Ecto neural progenitor cell (in vitro differentiated cells): ENCODE measurements around the gene AEBP2.
"Not testable (repeated sequence)": the region's sequence is repeated elsewhere in the genome, so short reads cannot be mapped to it uniquely, and the experiment has no call there.

Experiments used
- DNase-seq: peaks from one replicate; pipeline ENCODE4 v3.0.0-alpha.2; 2018; ENCODE audit warnings: low spot score

AEBP2 gene

GRCh38 chr12:19507823-19508222 lies 68.5 kb downstream of the AEBP2 start:
- DNase-seq: no peak

- no peak for DNase-seq
Measured at GRCh38 chr12:19510461-19510860, 71.2 kb downstream of the AEBP2 start.

- DNase-seq: no peak
Measured at GRCh38 chr12:19515179-19515578, 75.9 kb downstream of the AEBP2 start.

- DNase-seq: no peak
Measured at GRCh38 chr12:19517583-19517982, 78.3 kb downstream of the AEBP2 start.

GRCh38 chr12:19518209-19518608 lies 78.9 kb downstream of the AEBP2 start:
- no peak for DNase-seq

- no peak for DNase-seq
Measured at GRCh38 chr12:19520646-19521415, 81.5 kb downstream of the AEBP2 start.

GRCh38 chr12:19525274-19525673 lies 86.0 kb downstream of the AEBP2 start:
- DNase-seq: no peak

- no peak for DNase-seq
Measured at GRCh38 chr12:19527866-19528265, 88.6 kb downstream of the AEBP2 start.

- no peak for DNase-seq
Measured at GRCh38 chr12:19528750-19529149, 89.5 kb downstream of the AEBP2 start.

- no peak for DNase-seq
Measured at GRCh38 chr12:19529951-19530636, 90.8 kb downstream of the AEBP2 start.

- DNase-seq: no peak
Measured at GRCh38 chr12:19530637-19531023, 91.3 kb downstream of the AEBP2 start.

GRCh38 chr12:19533567-19533966 lies 94.3 kb downstream of the AEBP2 start:
- DNase-seq: no peak

GRCh38 chr12:19539071-19539470 lies 99.8 kb downstream of the AEBP2 start:
- DNase-seq: no peak

- no peak for DNase-seq
Measured at GRCh38 chr12:19539836-19540235, 100.5 kb downstream of the AEBP2 start.

- no peak for DNase-seq
Measured at GRCh38 chr12:19542606-19543005, 103.3 kb downstream of the AEBP2 start.

GRCh38 chr12:19544353-19544752 lies 105.1 kb downstream of the AEBP2 start:
- no peak for DNase-seq

GRCh38 chr12:19545301-19545700 lies 106.0 kb downstream of the AEBP2 start:
- DNase-seq: no peak

- DNase-seq: no peak
Measured at GRCh38 chr12:19546027-19546426, 106.7 kb downstream of the AEBP2 start.

- DNase-seq: no peak
Measured at GRCh38 chr12:19546611-19547162, 107.4 kb downstream of the AEBP2 start.

GRCh38 chr12:19547271-19547671 lies 108.0 kb downstream of the AEBP2 start:
- DNase-seq: no peak

- DNase-seq: no peak
Measured at GRCh38 chr12:19548834-19549233, 109.5 kb downstream of the AEBP2 start.

GRCh38 chr12:19550626-19551025 lies 111.3 kb downstream of the AEBP2 start:
- no peak for DNase-seq

- not testable (repeated sequence) for DNase-seq
Measured at GRCh38 chr12:19552441-19553097, 113.3 kb downstream of the AEBP2 start.
